DMS114 treated with DMSO at 0.1 percent for 48 hours (cell line): ENCODE measurements around the gene MAST2.
"Not testable (repeated sequence)": the region's sequence is repeated elsewhere in the genome, so short reads cannot be mapped to it uniquely, and the experiment has no call there.

Source experiments
- DNase-seq: peaks from one replicate; lab custom pipeline; 2025; ENCODE audit not compliant: unreplicated experiment; lab: John Stamatoyannopoulos, UW

The MAST2 gene

GRCh38 chr1:45930258-45931150 lies 127.1 kb downstream of the MAST2 start:
- DNase-seq: no peak

GRCh38 chr1:45932205-45932604 lies 128.8 kb downstream of the MAST2 start:
- not testable (repeated sequence) for DNase-seq

GRCh38 chr1:45934947-45935346 lies 131.5 kb downstream of the MAST2 start:
- no peak for DNase-seq

GRCh38 chr1:45938029-45938428 lies 134.6 kb downstream of the MAST2 start:
- no peak for DNase-seq

GRCh38 chr1:45942411-45942810 lies 139.0 kb downstream of the MAST2 start:
- DNase-seq: no peak

- no peak for DNase-seq
Measured at GRCh38 chr1:45943185-45943584, 139.8 kb downstream of the MAST2 start.

GRCh38 chr1:45945426-45945825 lies 142.0 kb downstream of the MAST2 start:
- DNase-seq: no peak

- DNase-seq: not testable (repeated sequence)
Measured at GRCh38 chr1:45949462-45949861, 146.1 kb downstream of the MAST2 start.

- DNase-seq: no peak
Measured at GRCh38 chr1:45952072-45952471, 148.7 kb downstream of the MAST2 start.

- no peak for DNase-seq
Measured at GRCh38 chr1:45953934-45954847, 150.8 kb downstream of the MAST2 start.

GRCh38 chr1:45957684-45958083 lies 154.3 kb downstream of the MAST2 start:
- DNase-seq: no peak

GRCh38 chr1:45958317-45958716 lies 154.9 kb downstream of the MAST2 start:
- no peak for DNase-seq

GRCh38 chr1:45960930-45961715 lies 157.7 kb downstream of the MAST2 start:
- no peak for DNase-seq

GRCh38 chr1:45961936-45962335 lies 158.5 kb downstream of the MAST2 start:
- not testable (repeated sequence) for DNase-seq

GRCh38 chr1:45968941-45969666 lies 165.7 kb downstream of the MAST2 start:
- DNase-seq: no peak

GRCh38 chr1:45969866-45970265 lies 166.5 kb downstream of the MAST2 start:
- no peak for DNase-seq

- no peak for DNase-seq
Measured at GRCh38 chr1:45971335-45971734, 167.9 kb downstream of the MAST2 start.

GRCh38 chr1:45971922-45972531 lies 168.6 kb downstream of the MAST2 start:
- DNase-seq: no peak

- no peak for DNase-seq
Measured at GRCh38 chr1:45972621-45973020, 169.2 kb downstream of the MAST2 start.

GRCh38 chr1:45973121-45973520 lies 169.7 kb downstream of the MAST2 start:
- DNase-seq: no peak
